Large intestine (tissue), 3 donors: ENCODE results near the gene FGF14. TPM values are rescaled to one million over a fixed set of nuclear protein-coding genes. Genes with fewer than 3 reads are reported as not detected.

Experiments
- DNase-seq, 2 donors: peaks; one replicate each; pipeline versions ENCODE4 v3.0.0 to v3.0.0-alpha.2; 2013
- H3K27ac ChIP-seq: one replicate; pipeline ENCODE4 v1.5.1; 2013; ENCODE audit warnings: low read length
- H3K27me3 ChIP-seq: 2 replicates; pipeline ENCODE4 v1.6.1; 2013; ENCODE audit warnings: low read length; ENCODE audit not compliant: control insufficient read depth, insufficient read depth
- H3K36me3 ChIP-seq: 2 replicates; pipeline ENCODE4 v1.6.1; 2013; ENCODE audit warnings: low read length; ENCODE audit not compliant: control insufficient read depth, insufficient read depth
- H3K4me1 ChIP-seq: one replicate; pipeline ENCODE4 v1.6.1; 2013; ENCODE audit warnings: low read length; ENCODE audit not compliant: control insufficient read depth, insufficient read depth
- H3K4me3 ChIP-seq: one replicate; pipeline ENCODE4 v1.5.1; 2013; ENCODE audit warnings: low read length
- H3K9me3 ChIP-seq: one replicate; pipeline ENCODE4 v1.6.1; 2013; ENCODE audit warnings: mild to moderate bottlenecking, low read depth, low read length, moderate library complexity; ENCODE audit not compliant: control insufficient read depth
- WGBS: methylation state at CpG from one replicate; pipeline ENCODE4 v1.1.5; 2013; ENCODE audit warnings: low lambda C conversion rate; ENCODE audit not compliant: insufficient coverage; 5-methylcytosine and 5-hydroxymethylcytosine counted together
- polyA plus RNA-seq: library from polyadenylated mRNA; unstranded; fragments of 120-200 nt; gene quantifications from one replicate; pipeline ENCODE4 v1.2.1, GENCODE V29; 2013

FGF14 gene
- polyA plus RNA-seq, 1 donor: 2.1 TPM

- Histone ChIP-seq H3K36me3 (no peaks in the 10 kb centered on the region), H3K4me1 (no peaks in the 10 kb centered on the region), H3K27ac (no peak overlapping the region), H3K27me3 (no peaks in the 10 kb centered on the region), H3K9me3 (no peaks in the 10 kb centered on the region), H3K4me3 (no peak overlapping the region)
- DNase-seq: no peak
- WGBS: 77% methylated on average over 1 of the region's 3 CpGs
Measured at GRCh38 chr13:102261316-102261715, 140.5 kb downstream of the FGF14 start.

GRCh38 chr13:102260256-102260655, 141.6 kb downstream of the FGF14 start:
- Histone ChIP-seq H3K27me3 (no peaks in the 10 kb centered on the region), H3K4me1 (no peaks in the 10 kb centered on the region), H3K36me3 (no peaks in the 10 kb centered on the region), H3K4me3 (no peak overlapping the region), H3K27ac (no peak overlapping the region), H3K9me3 (no peaks in the 10 kb centered on the region)
- 100% methylated on average over 2 of the region's 6 CpGs for WGBS
- no peak for DNase-seq

GRCh38 chr13:102255409-102255808, 146.4 kb downstream of the FGF14 start:
- Histone ChIP-seq H3K4me3 (no peak overlapping the region), H3K27ac (no peak overlapping the region), H3K36me3 (no peaks in the 10 kb centered on the region), H3K9me3 (no peaks in the 10 kb centered on the region), H3K27me3 (no peaks in the 10 kb centered on the region), H3K4me1 (no peaks in the 10 kb centered on the region)
- no peak for DNase-seq

- DNase-seq: no peak
- Histone ChIP-seq H3K9me3 (no peaks in the 10 kb centered on the region), H3K4me1 (no peaks in the 10 kb centered on the region), H3K4me3 (no peak overlapping the region), H3K36me3 (no peaks in the 10 kb centered on the region), H3K27ac (no peak overlapping the region), H3K27me3 (no peaks in the 10 kb centered on the region)
- no CpG with 5 or more reads among the region's 3 CpGs for WGBS
Measured at GRCh38 chr13:102251817-102252216, 150.0 kb downstream of the FGF14 start.

- H3K4me1 ChIP-seq: no peaks in the 10 kb centered on the region
- no peaks in the 10 kb centered on the region for H3K9me3 ChIP-seq
- H3K4me3 ChIP-seq: no peak overlapping the region
- no peak for DNase-seq
- no peaks in the 10 kb centered on the region for H3K36me3 ChIP-seq
- no peak overlapping the region for H3K27ac ChIP-seq
- H3K27me3 ChIP-seq: no peaks in the 10 kb centered on the region
- WGBS: 80% methylated on average over 1 of the region's 2 CpGs
Measured at GRCh38 chr13:102250448-102250847, 151.4 kb downstream of the FGF14 start.

DNA sequence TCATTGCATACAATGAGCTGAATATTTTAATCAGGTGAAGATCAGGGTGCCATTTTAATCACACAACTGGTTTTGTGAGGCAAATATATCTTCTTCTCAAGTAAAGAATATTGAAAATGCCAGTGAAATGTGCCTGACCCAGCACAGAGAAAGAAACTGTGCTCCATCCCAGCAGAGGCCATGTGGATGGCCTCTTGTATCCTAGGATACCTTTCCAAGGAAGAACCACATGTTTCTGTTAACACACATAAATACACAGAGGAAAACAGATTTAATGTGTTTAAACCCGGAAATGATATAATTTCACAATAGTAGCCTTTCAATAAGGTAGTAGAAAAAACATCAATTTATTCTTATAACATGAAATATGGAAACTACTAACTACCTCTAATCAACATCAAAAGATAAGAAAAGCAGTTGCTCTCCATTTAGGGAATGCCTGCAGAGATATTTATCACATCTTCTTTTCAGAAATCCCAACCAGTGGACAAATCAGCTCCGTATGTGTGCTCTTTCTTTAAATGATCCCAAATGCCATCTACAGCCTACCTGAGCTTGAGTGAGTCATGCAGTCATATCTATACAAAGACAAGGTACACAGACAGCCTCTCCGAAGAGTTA, 157.1 kb downstream of the FGF14 start:
- Histone ChIP-seq H3K4me3 (no peak overlapping the region), H3K9me3 (no peaks in the 10 kb centered on the region), H3K27ac (no peak overlapping the region), H3K4me1 (no peaks in the 10 kb centered on the region), H3K36me3 (no peaks in the 10 kb centered on the region), H3K27me3 (no peaks in the 10 kb centered on the region)
- no peak for DNase-seq
- WGBS: 63% methylated on average over 2 of the region's 3 CpGs

DNA sequence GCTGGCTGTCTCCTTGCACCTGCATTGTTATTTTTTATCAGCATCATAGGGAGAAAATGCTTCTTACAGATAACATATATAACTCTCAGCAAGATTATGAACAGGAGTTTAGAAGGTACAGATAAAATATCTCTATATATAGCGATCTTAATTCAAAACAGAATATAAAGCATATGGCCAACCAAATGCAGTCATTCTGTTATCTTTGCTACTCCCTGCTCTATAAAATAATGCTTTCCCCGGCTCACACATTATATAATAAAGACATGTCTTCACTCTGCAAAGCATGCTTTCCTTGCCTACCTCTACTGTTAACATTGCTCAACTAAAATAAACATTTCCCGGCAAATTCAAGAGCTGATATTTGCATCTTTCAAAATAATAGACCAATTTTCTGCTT, 161.7 kb downstream of the FGF14 start:
- Histone ChIP-seq H3K27ac (no peak overlapping the region), H3K36me3 (no peaks in the 10 kb centered on the region), H3K27me3 (no peaks in the 10 kb centered on the region), H3K4me3 (no peak overlapping the region), H3K9me3 (no peaks in the 10 kb centered on the region), H3K4me1 (no peaks in the 10 kb centered on the region)
- 100% methylated on average over 1 of the region's 3 CpGs for WGBS
- no peak for DNase-seq

DNA sequence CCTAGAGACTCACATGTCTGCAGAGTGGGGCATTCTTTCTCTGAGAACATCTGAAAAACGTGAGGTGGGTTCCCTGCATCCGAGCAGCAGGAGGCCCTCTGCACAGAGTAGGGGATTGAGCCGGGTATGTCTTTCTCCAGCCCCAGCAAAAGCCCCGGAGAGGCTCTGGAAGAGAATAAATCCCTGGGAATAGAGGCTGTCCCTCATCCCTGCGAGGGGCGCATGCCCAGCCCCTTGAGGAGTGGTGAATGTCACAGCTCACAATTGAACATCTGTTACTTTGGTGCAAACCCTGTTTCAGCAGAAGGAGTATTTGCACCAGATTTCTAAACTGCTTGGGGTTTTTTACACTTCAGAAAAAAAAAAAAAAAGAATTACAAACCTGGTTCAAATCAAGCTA, 164.6 kb downstream of the FGF14 start:
- no peak for DNase-seq
- Histone ChIP-seq H3K4me3 (no peak overlapping the region), H3K36me3 (no peaks in the 10 kb centered on the region), H3K9me3 (no peaks in the 10 kb centered on the region), H3K27me3 (no peaks in the 10 kb centered on the region), H3K4me1 (no peaks in the 10 kb centered on the region), H3K27ac (no peak overlapping the region)
- 100% methylated on average over 1 of the region's 6 CpGs for WGBS

DNA sequence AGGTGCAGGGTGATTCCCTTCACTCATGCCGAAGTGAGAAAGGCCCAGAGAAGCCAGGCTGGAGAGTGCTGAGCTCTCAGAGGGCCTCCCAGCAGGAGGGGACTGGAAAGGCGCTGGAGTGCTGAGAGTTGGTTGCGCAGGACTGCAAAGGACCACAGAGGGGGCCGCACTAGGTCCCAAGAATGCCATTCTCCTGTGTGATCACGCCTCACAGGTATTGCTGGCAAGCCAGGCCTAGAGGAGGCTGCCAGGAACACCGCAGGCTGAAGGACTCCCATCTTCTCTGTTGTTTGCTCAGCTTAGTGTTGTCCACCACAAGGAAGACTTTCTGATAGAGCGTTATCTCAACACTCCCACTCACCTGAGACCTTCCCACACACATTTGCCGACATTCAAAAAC, 165.0 kb downstream of the FGF14 start:
- Histone ChIP-seq H3K4me3 (no peak overlapping the region), H3K27ac (no peak overlapping the region), H3K9me3 (no peaks in the 10 kb centered on the region), H3K36me3 (no peaks in the 10 kb centered on the region), H3K4me1 (no peaks in the 10 kb centered on the region), H3K27me3 (no peaks in the 10 kb centered on the region)
- DNase-seq: no peak
- WGBS: no CpG with 5 or more reads among the region's 8 CpGs

DNA sequence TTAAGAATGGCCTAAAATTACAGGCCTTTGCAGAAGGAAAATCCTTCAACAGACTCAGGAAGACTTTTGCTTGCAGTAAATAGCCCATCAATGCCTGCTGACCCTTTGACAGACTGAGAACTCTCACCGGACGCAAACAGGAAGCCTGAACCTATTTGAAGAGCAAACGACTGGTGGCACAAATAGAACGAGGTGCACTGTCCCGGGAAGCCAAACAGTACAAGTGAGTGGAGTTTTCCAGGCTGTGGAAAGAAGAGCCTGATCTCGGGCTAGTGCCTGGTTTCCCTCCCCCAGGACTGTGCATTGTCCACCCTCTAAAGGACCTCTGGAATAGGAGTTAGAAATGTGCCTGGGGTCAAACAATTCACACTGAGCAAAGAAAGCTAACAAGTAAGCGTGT, 165.5 kb downstream of the FGF14 start:
- WGBS: no CpG with 5 or more reads among the region's 7 CpGs
- Histone ChIP-seq H3K36me3 (no peaks in the 10 kb centered on the region), H3K4me1 (no peaks in the 10 kb centered on the region), H3K27ac (no peak overlapping the region), H3K27me3 (no peaks in the 10 kb centered on the region), H3K4me3 (no peak overlapping the region), H3K9me3 (no peaks in the 10 kb centered on the region)
- no peak for DNase-seq

DNA sequence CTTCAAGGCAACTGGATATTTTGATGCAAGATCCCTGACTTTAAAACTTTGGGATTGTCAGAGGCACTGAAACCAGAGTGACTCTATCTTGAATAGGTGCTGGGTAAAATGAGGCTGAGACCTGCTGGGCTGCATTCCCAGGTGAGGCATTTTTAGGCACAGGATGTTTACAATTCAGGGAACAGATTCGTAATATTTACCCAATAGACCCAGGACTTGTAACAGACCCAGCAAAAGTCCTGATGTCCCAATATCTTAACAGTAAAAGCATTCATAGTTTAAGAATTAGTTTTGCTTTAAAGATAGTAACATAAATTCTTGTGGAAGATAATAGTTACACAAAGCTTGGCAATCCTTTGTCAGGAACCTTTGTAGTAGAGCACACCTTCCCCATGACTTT, 166.2 kb downstream of the FGF14 start:
- Histone ChIP-seq H3K27ac (no peak overlapping the region), H3K36me3 (no peaks in the 10 kb centered on the region), H3K4me1 (no peaks in the 10 kb centered on the region), H3K9me3 (no peaks in the 10 kb centered on the region), H3K4me3 (no peak overlapping the region), H3K27me3 (no peaks in the 10 kb centered on the region)
- no peak for DNase-seq
- WGBS: no CpG with 5 or more reads among the region's 1 CpG
